PFSK-1 (cell line): ENCODE measurements around the gene PMIS2.

Experiments
- FOXP2 ChIP-seq: optimal IDR thresholded peaks from 2 replicates; pipeline ENCODE3; 2011; ENCODE audit warnings: borderline replicate concordance, control low read depth, inconsistent platforms; ENCODE audit not compliant: insufficient read depth; ENCODE audit errors: extremely low read length, extremely low read depth
- POLR2AphosphoS5 ChIP-seq: IDR thresholded peaks from 2 replicates; pipeline ENCODE4 v1.6.1; 2012; ENCODE audit warnings: low read depth, mild to moderate bottlenecking, control low read depth, low read length, moderate library complexity
- SIN3A ChIP-seq: IDR thresholded peaks from 2 replicates; pipeline ENCODE4 v1.6.1; 2012; ENCODE audit warnings: mild to moderate bottlenecking, low read length, moderate library complexity, borderline replicate concordance; ENCODE audit not compliant: insufficient read depth
- TAF1 ChIP-seq: IDR thresholded peaks from 2 replicates; pipeline ENCODE4 v1.6.1; 2012; ENCODE audit warnings: low read length, control low read depth, borderline replicate concordance; ENCODE audit not compliant: insufficient read depth
- TF ChIP-seq, protein P1 (sequence below), 2 experiments: IDR thresholded peaks; 2 replicates each; pipeline versions ENCODE4 v1.6.1 to v1.8.0; 2011 to 2012; ENCODE audit warnings: low read depth in 2 of 2, low read length in 2 of 2, control low read depth in 1 of 2, inconsistent platforms in 1 of 2, mild to moderate bottlenecking in 1 of 2, moderate library complexity in 1 of 2; ENCODE audit not compliant: insufficient read depth in 1 of 2

The PMIS2 gene

DNA sequence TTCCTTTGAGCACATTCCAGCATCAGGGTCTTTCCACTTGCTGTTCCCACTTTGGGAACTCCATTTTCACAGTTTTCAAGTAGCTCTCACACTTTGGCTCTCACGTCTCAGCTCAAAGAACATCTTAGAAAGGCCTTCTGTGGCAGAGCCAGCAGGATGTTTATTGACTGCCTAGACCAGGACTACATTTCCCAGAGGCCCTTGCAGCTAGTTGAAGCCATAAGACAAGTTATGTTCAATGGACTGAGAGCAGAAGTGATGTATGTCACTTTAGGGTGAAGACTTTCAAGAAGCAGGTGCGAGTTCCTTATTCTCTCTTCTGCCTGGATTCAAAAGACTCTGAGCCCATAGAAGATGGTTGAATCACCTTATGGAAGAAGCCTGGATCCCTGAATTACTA lies 22.3 kb downstream of the PMIS2 start:
- TF ChIP-seq TAF1 (no peak), FOXP2 (no peak), SIN3A (no peak), POLR2AphosphoS5 (no peak)
- TF ChIP-seq, protein P1, sequence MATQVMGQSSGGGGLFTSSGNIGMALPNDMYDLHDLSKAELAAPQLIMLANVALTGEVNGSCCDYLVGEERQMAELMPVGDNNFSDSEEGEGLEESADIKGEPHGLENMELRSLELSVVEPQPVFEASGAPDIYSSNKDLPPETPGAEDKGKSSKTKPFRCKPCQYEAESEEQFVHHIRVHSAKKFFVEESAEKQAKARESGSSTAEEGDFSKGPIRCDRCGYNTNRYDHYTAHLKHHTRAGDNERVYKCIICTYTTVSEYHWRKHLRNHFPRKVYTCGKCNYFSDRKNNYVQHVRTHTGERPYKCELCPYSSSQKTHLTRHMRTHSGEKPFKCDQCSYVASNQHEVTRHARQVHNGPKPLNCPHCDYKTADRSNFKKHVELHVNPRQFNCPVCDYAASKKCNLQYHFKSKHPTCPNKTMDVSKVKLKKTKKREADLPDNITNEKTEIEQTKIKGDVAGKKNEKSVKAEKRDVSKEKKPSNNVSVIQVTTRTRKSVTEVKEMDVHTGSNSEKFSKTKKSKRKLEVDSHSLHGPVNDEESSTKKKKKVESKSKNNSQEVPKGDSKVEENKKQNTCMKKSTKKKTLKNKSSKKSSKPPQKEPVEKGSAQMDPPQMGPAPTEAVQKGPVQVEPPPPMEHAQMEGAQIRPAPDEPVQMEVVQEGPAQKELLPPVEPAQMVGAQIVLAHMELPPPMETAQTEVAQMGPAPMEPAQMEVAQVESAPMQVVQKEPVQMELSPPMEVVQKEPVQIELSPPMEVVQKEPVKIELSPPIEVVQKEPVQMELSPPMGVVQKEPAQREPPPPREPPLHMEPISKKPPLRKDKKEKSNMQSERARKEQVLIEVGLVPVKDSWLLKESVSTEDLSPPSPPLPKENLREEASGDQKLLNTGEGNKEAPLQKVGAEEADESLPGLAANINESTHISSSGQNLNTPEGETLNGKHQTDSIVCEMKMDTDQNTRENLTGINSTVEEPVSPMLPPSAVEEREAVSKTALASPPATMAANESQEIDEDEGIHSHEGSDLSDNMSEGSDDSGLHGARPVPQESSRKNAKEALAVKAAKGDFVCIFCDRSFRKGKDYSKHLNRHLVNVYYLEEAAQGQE (IDR thresholded peaks at IDR 0.05; ENCODE audit: insufficient read depth in 1 of 2, low read depth in 2 of 2, low read length in 2 of 2), result no peak

DNA sequence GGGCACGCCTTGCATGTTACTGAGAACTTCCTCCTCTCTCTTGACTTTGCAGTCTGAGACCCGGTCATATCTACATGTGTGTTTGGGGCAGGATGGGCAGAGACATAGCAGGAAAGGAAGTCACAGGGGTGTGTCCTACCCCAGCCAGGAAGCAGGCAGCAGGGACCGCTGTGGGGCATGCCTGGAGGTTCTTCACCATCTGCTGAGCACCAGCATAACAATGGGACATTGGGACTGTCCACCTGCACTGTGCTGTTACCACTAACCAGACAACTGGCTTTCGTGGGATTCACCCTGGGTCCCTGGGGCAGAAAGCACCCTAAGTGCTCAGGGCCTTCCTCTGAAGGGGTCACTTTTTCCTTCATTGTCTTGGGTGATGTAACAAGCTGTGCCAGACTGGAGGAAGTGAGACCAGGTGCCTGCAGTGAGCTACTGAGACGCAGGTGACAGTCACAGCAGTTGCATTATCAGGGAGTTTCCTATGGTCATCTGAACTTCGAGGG lies 23.9 kb downstream of the PMIS2 start:
- TF ChIP-seq, protein P1 (IDR thresholded peaks at IDR 0.05; ENCODE audit: insufficient read depth in 1 of 2, low read depth in 2 of 2, low read length in 2 of 2), result no peak
- TF ChIP-seq FOXP2 (no peak), TAF1 (no peak)

DNA sequence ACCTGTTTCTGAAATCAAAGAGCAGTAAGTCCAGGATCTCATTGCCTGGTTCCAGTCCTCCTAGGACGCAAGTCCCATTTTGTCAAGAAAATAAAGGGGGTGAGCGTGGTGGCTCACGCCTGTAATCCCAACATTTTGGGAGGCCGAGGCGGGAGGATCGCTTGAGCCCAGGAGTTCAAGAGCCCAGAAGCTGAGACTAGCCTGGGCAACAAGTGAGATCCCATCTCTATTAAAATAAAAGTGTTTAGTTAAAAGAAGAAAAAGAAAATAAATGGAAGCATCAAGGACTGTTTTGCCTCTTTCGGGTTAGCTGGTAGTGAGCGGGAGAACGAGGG lies 26.2 kb downstream of the PMIS2 start:
- TF ChIP-seq FOXP2 (no peak), SIN3A (no peak), POLR2AphosphoS5 (no peak), TAF1 (no peak)
- TF ChIP-seq, protein P1 (IDR thresholded peaks at IDR 0.05; ENCODE audit: insufficient read depth in 1 of 2, low read depth in 2 of 2, low read length in 2 of 2), result no peak

- TF ChIP-seq TAF1, result 0 out of 2 replicates have a peak, but pooled peaks have one; percentile 65
- peak; percentile 79 for TF ChIP-seq FOXP2
- TF ChIP-seq SIN3A, result peak; percentile 60; the same call in 1 of the 2 replicates
- TF ChIP-seq, protein P1 (IDR thresholded peaks at IDR 0.05; ENCODE audit: insufficient read depth in 1 of 2, low read depth in 2 of 2, low read length in 2 of 2), result no peak
- TF ChIP-seq POLR2AphosphoS5, result peak; percentile 85
These were observed 26.8 kb downstream of the PMIS2 start, which contains the start of gene HAUS5 for GRCh38 chr19:35612559-35613321. TSS of gene HAUS5 (plus strand) at chr19:35612735. CDS start at chr19:35612795, 60 bp downstream.

GRCh38 chr19:35613574-35613973 lies 27.6 kb downstream of the PMIS2 start:
- TF ChIP-seq FOXP2 (no peak), TAF1 (no peak), POLR2AphosphoS5 (no peak), SIN3A (no peak)
- TF ChIP-seq, protein P1 (IDR thresholded peaks at IDR 0.05; ENCODE audit: insufficient read depth in 1 of 2, low read depth in 2 of 2, low read length in 2 of 2), result no peak
